Activated CD8-positive, alpha-beta memory T cell treated with anti-CD3 and anti-CD28 coated beads, Interleukin-2, amount 50 U/mL, for 4 hours (primary cell): ENCODE results near the gene ANKRD13D.

Source experiments
- DNase-seq: peaks from one replicate; pipeline ENCODE4 v3.0.0-alpha.2; 2020

Gene ANKRD13D

DNA sequence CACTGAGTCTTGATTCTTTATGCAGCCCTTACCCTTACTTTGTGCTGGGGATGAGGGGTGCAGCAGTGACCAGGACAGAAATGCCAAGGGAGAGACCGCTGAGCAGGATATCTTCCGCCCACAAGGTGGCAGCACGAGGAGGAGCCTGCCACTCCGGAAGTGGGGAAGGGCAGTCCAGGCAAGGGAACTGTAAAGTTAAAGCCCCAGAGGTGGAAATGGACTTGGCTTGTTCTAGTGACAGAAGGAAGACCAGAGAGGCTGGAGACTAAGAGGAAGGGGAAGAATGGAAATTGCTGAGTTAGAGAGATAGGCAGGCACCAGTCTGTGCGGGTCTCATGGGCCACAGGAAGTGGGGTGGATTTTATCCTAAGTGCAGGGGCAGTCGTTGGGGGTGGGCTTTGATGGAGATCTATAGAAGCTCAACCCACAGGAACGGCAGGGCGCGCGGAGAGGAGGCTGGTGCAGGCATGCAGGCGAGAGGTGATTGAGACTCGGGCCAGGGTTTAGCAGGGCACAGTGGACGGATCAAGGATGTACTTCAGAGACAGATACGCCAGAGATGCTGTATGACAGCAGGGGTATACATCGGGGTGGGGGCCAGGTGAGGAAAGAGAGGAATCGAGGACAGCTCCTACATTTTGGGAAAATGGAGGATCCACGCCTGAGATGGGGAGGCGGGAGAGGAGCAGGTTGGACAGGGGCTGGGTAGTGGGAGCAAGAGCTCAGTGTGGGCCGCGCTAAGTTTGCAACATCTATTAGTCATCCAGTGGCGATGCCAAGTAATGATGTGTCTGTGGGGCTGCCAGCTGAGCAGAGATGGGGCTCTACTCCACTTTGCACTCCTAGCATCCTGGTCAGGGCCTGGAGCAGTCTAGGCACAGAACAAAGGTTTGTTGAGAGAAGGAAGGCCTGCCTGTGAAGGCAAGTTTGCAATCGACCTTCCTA is 26.1 kb upstream of the ANKRD13D start:
- DNase-seq, result peak; percentile 72

DNA sequence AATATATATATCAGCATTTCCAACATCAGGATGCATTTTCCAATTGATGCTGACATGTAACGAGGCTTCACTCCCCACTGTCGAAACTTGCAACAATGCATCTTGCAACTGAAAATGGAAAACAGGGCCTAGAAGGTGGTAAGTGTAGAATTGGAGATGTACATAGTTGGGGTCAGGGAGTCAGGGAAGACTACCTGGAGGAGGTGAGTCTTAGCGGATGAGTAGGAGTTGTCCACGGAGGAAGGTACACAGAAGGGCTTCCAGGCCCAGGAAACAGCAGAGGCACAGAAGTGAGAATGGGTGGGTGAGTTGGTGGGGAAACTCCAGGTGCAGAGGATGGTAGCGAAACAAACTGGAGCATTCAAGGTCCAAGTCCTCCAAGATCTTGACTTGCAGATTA is 24.8 kb upstream of the ANKRD13D start:
- no peak for DNase-seq

DNA sequence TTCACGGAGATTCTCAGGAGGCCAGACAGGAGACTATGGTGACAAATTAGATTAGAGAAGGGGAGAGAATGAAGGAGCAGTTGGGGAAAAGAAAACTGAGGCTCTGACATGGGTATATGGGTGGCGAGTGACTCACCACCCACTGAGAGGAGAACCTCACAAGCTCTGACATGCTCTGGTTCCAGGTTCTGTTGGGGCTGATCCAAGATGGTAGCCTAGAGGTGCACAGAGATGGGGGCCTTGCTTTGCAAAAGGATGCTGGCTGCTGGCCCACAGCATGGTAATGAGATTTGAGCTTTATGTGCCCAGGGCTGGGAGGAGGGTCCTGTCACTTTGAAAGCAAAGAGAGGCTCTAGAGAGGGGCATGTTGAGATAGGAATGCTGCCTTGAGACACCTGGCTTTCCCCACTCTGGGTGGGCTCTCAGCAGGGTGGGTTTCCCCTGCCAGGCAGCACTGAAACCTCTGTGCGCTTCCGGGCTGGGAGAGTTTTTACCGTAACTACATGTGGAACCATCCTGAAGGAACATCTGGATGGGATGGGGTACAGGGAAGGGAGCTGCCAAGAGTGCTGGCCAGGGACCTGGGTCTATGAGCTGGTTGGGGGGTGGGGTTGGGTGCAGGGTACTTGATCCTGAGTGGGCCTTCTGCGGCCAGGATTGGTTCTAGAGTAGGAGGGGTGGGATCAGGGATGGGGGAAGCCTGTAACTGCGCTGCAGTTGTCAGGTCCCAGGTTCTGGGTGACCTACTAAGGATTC is 24.0 kb upstream of the ANKRD13D start:
- peak; percentile 14 for DNase-seq

DNA sequence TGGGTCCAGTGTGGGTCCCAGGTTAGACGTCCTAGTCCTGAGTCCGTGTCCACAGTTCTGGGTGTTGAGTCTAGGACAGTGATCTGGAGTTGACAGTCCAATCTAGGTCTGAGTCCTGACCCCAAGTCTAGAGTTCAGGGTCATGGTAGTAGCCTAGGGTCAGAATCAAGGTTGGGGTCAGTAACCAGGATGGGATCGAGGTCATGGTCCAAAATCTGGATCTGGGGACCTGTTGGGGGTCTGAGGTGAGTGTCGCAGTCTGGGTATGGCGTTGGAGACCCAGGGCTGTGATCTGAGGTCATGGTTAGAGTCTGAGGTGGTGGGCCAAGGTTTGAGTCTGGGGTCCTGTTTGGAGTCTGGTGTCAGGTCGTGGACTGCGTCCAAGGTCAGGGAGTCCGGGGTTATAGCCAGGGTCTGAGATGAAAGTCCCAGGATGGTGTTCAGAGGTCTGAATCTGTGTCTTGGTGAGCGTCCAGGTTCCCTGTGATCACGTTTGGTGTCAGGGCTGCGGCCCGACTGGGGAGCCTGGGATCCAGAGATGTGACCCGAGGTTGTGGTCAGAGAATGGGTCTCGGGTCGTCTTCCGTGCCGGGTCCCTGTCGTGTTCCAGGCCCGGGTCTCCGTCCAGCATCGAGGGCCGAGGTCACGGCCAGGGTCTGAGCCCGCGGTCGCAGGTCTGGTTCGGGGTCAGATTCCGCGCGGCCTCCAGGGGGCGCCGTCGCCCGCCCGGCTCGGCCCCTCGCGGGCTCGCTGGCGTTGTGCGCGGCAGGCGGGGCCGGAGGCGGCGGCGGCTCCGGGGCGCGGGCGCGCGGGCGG is 23.3 kb upstream of the ANKRD13D start:
- DNase-seq, result peak; percentile 82

DNA sequence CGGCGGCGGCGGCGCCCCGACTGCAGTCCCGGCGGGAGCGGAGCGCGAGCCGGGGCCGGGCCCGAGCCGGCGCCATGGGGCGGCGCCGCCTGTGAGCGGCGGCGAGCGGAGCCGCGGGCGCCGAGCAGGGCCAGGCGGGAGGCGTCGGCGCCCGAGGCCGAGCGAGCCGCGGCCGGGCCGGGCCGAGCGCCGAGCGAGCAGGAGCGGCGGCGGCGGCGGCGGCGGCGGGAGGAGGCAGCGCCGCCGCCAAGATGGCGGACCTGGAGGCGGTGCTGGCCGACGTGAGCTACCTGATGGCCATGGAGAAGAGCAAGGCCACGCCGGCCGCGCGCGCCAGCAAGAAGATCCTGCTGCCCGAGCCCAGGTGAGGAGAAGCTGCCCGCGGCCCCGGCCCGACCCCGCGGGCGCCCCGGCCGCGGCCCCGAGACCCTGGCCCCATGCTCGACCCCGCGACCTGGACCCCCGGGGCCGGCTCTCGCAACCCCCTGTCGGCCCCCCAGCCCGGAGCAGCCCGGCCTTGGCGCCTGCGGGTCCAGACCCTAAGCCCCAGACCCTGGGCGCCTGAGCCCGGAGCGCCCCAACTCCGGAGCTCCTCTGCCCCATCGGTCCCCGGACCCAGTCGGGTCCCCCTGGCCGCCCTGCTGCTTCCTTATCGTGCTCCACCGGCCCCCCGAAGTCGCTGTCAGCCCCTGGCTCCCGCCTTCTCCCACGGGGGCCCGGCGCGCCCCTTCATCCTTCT is 22.5 kb upstream of the ANKRD13D start, which contains the start of gene GRK2:
TSS of gene GRK2 (plus strand) at position 25 of the 739 bp plus-strand sequence. CDS start at position 252, 227 bp downstream.
- DNase-seq, result no peak

DNA sequence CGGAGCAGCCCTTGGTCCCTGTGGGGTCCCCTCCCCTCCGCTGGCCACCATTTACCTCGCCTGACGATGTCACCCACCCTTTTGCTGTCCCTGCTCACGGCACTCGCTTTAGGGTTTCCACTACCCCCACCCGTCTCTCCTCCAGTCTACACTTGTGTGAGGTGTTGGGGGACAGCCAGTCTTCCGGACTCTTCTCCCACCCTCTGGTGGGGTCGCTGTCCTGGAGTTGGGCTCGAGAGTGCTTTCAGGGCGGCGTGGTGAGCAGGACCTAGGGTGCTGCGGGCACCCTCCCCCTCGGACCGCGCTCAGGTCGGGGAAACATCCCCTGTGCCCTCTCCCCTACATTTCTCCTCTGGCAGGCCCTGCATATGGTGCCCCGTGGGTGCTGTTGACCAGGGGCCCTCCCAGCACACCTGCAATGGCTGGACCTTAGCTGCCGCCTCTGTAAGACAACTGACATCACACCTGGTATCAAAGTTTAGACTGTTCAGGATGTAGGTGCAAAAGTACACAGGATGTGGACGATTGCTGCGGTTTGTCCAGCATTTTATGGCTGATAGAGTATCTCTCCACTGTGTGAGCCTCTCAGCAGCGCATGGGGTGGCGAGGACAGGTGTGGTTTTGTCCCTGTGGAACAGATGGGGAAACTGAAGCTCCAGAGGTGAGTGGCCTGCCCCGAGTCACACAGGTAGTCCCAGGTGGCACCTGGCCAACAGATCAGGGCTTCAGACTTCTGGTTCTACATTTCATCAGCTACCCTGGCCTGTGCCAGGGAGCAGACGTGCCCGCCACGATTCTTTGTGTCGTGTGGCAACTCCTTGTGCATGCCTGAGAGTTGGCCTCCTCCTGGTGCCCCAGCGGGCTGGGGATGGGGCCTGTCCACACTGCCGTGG is 21.7 kb upstream of the ANKRD13D start:
- DNase-seq, result no peak

DNA sequence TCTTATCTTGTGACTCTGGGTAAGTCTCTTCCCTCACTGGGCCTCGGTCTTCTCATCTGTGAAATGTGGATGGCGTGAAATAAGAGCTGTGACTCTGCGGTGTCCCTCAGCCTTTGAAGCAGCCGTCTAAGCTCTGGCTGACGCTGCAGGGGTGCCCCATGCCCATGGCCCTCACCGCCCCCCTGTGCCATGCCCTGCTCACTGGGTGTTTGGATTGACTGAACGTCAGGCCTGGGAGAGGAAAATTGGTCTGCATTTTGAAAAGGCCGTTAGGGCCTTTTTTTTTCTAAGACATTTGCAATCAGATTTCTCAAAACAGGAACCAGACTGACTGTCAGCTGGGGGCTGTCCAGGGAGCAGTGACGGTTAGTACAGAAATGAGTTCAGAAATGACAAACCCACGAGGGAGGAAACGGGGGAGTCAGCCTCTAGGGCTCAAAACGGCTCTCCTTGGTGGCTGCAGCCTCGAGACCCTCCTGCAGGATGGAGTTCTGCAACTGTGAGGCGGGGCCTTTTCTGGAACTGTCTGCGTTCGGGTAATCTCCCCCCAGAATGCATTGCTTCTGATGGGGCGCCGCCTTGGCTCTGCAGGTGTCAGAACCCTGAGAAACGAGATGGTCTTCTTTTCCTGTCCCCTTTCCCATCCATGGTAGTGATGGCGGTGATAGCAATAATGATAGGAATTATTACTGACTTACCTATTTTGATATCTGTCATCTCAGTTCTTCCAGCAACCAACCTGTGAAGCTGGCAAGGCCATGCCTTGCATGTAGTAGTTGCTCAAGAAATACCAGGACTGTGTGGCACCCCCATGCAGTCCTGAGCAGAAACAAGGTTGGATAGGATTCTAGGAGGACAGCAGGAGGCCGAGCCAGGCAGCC is 20.8 kb upstream of the ANKRD13D start:
- no peak for DNase-seq

DNA sequence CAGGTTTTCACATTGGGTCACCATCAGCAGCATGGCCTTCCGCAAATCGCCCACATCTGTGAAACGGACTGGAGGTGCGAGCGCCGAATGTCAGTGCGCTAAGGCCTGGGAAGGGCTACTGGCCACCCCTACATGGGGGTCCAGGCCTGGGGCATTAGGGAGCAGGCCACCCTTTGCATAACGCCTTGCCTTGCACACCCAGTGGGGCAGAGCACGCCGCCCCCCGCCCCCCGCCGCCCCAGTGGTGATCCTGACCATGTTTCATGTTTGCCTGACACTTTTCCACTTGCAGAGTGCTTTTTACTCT is 20.2 kb upstream of the ANKRD13D start:
- no peak for DNase-seq

DNA sequence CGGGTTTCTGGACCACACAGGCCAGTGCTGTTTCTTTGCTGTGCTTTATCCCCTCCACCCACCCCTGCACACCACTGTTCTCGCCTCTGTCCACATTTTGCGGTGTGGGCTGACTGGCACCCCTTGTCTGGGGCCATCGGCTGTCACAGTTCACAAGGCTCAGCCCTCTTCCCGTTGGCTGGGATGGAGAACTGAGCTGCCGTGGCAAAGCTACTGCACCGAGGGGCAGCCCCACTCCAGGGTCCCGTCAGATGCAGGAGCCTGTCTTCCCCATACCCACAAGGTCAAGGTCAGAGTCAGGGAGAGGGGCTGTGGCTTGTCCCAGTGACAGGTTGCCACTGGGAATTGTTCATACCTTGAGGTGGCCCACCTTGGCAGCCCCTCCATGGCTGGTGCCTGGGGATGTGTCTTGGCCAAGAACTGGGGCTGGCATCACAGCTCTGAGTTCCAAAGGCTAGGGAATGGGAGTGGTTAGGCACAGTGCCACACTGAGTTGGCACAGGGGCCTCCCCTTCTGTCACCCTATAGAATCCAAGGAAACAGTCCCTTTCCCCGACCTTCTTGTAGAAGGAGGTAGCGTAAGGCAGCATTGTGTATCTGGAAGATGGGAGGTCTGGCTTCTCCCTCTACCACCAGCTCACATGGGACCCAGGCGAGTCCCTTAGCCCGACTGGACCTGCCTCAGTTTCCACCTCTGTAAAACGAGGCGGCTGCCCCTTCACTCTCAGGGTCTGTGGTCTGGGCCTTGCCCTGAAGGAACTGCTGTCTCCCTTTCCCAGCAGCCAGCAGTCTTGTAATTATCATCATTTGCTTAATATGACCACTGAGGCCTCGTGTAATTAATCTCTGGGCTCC is 19.5 kb upstream of the ANKRD13D start:
- no peak for DNase-seq

DNA sequence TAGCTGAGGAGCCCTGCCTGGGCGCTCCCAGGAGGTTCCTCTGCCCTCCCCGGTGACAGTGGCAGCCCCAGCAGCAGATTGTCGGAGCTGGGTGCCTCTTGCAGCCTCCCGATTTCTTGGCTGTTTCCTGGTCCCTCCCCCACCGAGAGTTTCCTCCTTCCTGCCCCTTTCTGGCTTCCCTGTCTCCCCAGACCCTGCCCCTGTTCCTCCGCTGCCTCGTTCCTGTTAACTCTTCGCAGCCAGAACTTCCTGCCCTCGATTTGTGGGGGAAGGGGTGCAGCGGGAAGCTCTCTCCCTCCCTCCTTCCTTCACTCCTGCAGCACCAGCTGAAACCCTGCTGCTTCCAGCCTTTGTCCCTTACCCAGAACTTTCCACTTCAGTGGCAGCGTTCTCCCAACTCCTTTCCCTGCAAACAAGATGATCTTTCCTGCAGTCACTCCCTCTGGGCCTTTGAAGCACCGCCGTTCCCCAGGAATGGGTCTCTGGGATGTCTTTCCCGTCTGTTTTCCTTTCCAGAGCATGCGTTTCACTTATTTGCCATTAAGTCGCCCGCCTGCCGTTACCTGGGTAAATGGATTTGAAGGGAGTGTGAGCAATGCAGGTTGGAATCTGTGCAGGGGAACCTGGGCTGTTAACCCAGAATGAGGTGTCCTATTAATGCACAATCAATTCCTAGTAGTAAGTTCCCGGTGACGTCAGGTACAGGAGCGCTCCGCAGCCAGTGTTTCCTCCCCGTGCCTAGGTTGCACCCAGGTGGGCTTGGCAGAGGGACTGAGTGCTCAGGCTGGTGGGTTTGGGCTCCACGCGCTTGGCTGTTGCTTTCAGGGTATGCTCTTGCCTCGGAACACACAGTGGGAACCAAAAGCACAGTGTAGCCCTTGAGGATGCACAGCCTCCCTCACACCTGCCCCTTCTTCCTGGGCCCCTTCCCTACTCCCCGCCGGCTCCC is 18.6 kb upstream of the ANKRD13D start:
- DNase-seq, result peak; percentile 17

DNA sequence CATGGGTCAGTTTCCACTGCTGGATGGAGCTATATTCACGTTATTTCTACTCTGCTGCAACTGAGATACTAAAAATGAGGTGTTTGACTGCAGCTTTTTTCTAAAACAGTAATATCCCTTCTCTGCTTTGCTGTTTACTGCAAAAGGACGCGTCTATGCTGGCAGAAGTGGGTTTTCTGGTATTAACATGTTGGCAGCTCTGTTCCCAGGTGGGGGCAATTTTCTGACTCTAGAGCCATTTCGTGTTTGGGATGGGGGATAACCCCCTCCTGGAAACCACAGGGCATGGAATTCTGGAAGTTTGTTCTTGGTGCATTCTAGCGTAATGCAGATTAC is 17.9 kb upstream of the ANKRD13D start:
- DNase-seq, result no peak

DNA sequence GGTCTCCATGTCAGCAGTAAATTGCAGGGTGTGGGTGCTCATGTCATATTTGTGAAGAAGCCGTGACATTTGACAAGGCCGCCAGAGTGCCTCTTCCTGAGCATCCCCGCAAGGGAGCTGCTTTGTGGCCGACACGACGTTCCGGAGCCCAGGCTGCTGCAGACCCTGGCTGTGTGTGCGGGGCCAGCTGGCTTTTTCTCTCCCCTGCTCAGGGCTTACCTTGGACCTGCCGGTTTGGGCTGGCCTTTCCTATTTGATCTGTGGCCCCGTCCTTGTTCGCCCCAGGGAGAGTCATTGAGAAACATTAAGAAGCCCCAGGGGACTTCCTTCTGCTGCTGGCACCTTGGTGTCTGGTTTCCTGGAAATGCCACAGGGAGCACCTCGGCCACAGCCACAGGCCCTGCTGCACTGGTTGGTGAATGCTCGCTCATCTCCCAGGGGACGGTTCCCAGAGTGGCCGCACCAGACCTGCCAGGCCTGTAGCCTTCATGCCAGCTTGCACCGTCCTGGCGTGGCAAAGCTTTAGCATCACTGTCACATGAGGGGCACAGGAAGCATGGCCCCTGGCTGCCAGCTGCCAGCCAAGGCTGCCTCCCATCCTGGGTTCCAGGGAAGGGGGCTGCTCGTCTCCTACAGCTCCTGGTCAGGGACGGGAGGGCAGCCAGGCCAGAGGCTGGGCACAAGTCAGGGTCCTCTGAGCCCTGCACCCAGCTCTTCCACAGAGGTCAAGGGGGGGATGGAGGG is 17.4 kb upstream of the ANKRD13D start:
- peak; percentile 48 for DNase-seq

DNA sequence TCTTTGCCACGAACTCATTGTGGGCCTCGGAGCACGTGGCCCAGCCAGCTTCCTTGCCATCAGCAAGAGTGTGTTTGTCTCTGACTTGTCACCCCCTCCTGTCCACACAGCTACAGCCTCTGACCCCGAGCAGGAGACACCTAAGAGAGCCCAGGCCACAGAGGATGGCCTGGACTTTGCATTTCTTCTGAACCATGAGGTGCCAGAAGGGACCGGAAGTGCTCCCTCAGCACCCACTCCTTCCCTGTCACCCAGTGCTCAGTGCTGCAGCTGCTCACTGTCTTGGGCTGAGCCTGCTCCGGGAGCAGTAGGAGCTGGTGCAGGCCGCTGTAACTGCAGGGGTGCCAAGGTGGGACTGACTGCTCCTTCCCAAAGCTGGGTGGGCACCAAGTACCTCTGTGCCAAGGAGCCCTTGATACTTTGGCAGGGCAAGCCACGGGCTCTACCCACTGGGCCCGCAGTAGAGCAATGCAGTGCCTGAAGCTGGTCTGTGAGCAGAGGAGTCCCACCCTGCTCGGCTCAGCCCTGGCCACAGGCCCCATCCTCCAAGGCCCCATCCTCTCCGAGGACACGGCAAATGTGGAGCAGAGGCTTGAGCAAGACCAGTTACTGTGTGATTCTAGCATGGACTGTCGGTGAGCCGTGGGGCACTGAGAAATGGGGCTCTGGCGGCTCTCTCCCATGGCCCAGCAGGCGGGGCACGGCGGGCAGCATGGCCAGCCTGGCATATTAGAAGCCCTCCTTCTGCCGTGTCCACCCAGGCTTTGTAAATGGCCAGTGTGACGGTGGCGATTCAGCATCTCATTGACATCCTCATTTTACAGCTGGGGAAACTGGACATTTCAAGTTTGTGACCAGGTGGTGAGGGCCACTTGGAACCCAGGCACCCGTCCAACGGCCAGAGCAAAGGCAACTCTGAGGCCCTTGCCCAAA is 16.5 kb upstream of the ANKRD13D start:
- DNase-seq, result peak; percentile 17

DNA sequence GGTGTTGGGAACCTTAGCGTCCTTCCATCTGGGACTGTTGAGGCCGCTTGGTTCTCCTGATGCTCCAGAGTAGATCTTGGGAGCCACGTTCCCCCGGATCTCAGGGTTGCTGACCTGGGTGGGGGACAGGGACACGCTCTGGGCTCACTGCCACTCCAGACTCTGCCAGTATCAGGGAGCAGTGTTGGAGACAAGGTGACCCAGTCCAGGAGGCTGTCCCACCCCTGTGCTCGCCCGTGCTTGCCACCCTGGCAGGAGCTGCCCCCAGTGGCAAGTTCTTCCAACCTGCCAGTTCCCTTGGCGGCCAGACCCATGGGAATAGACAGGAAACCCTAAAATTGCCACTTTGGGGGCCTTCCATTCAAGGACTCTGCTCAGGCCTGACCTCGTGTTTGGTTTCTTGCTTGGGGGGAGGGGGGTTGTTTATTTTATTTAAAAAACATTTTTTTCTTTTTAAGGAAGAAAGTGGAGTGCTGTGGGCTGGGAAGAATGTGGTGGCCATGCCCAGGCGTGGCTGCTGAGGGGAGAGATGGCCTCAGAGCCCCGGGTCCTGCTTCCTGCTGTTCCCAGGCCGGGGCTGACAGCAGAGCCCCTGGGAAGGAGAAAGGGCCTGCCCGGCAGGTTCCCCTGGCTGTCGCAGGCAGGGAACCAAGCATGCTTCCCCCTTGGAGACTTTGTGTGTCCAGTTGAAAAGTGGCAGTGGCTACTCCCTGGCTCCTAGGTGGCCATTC is 15.7 kb upstream of the ANKRD13D start:
- DNase-seq, result peak; percentile 14

DNA sequence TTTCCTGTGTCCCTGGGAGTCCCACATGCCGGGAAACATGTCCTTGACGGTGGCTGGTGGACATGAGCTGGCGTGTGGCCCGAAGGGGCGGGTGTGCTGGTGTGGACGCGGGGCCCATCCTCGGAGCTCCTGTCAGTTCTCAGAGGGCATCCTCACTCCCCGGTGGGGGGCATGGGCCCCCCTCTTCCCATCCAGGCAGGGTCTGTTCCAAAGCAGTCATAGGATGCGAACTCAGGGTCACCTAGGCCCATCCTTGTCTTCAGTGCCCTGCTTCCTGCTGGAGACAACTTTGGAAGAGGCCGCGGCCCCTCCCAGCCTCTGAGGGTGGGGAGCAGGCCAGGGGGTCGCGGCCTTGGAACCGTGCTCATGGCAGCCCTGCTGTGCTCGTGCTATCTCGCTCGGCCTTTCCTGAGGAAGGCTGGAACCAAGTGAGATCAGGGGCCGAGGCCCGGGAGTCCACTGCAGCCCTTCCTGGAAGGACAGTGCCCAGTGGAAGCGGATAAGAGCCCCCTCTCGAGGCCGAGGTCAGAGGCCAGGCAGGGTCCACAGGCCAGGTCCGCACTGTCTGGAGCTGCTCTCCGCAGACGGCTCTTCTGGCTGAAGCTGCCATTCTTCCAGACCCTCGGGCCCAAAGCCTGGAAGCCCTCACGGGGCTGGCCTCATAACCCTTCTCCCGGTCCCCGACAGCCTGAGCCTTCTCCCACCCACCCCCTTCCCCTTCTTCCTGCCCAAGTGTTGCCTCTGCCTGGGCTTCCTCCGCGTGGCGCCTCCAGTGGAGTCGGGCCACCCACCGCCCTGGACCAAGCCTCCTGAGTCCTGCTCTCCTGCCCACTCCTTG is 14.1 kb upstream of the ANKRD13D start:
- peak; percentile 15 for DNase-seq
